Measurements from ENCODE around the gene FASTKD1. TPM values are rescaled to one million over a fixed set of nuclear protein-coding genes. Genes with fewer than 3 reads are reported as not detected.

Gene FASTKD1
- total and polyA plus RNA-seq, 2 donors (not counting 3 experiments of a cell fraction or from before 2014, with no cell fraction given): 8.9 to 32.2 TPM

DNA sequence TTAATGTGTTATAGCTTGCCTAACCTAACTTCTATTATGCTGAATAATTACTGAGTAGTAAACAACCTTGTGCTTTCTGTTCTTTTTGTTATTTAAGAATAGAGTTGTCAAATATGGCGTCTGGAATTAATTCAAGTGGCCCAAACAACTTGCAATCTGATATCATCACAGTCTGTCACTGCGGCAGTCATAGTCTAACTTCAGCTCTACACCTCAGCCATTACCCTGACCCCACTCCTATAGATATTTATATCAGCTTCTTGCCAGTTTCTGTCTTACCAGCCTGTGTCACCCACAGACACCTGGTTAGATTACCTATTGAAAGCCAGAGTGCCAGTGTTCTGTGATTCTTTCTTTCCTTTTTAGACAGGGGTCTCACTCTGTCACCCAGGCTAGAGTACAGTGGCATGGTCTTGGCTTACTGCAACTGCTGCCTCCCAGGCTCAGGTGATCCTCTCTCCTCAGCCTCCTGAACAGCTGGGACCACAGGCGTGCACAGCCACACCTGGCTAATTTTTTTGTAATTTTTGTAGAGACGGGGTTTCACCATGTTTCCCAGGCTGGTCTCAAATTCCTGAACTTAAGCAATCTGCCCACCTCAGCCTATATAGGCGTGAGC, 78.2 kb downstream of the FASTKD1 start:
- Histone ChIP-seq H4K20me1 (replicated peaks; ENCODE audit: control insufficient read depth, extremely low read depth, insufficient read depth, low read length) (no peaks in the 10 kb centered on the region), H3K79me2 (ENCODE audit: control insufficient read depth, insufficient read depth, low read length) (no peaks in the 10 kb centered on the region), H3K36me3 (ENCODE audit: control insufficient read depth in 2 of 2, extremely low read depth in 1 of 2, insufficient read depth in 2 of 2, low read length in 2 of 2) (no peaks in the 10 kb centered on the region), H3K27me3 (ENCODE audit: control insufficient read depth in 2 of 2, insufficient read depth in 2 of 2, low read length in 2 of 2) (no peaks in the 10 kb centered on the region), H3K4me2 (ENCODE audit: insufficient read depth, low read length) (no peak overlapping the region), H3K9me1 (replicated peaks; ENCODE audit: control insufficient read depth, extremely low read depth, insufficient read depth, low read length) (no peaks in the 10 kb centered on the region), H3K27ac (ENCODE audit: insufficient read depth, low read depth, low read length) (no peak overlapping the region), H3K4me3 (replicated peaks in 1 of 3; ENCODE audit: insufficient read depth in 1 of 3, low read depth in 1 of 3, low read length in 3 of 3) (no peak overlapping the region), H3K4me1 (ENCODE audit: control insufficient read depth, extremely low read depth, insufficient read depth, low read length) (no peaks in the 10 kb centered on the region), H3K9me3 (replicated peaks; ENCODE audit: control insufficient read depth, insufficient read depth, low read length) (no peaks in the 10 kb centered on the region), H3K9ac (replicated peaks; ENCODE audit: extremely low read depth, insufficient read depth, low read length) (no peak overlapping the region), H2AFZ (ENCODE audit: low read depth, low read length) (no peak overlapping the region)
- intact Hi-C loops (cut with micrococcal nuclease): no loop called here
- no TSS peak for BruUV-seq (replicated peaks)
- dilution Hi-C loops (cut with MboI; ENCODE audit: extremely low pct_ligation_motif_present, low sequenced_read_pairs): no loop called here
- no peak for DNase-seq (ENCODE audit: low read depth, low spot score)
- ChIA-PET POLR2A (no interaction called here), CTCF (no interaction called here)
- TF ChIP-seq, protein P1, sequence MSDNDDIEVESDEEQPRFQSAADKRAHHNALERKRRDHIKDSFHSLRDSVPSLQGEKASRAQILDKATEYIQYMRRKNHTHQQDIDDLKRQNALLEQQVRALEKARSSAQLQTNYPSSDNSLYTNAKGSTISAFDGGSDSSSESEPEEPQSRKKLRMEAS (IDR thresholded peaks at IDR 0.05; ENCODE audit: insufficient read depth, insufficient read length): no peak
- TF ChIP-seq MYC (IDR thresholded peaks at IDR 0.05; ENCODE audit: low read depth, low read length): no peak
- FAIRE-seq: no peak

DNA sequence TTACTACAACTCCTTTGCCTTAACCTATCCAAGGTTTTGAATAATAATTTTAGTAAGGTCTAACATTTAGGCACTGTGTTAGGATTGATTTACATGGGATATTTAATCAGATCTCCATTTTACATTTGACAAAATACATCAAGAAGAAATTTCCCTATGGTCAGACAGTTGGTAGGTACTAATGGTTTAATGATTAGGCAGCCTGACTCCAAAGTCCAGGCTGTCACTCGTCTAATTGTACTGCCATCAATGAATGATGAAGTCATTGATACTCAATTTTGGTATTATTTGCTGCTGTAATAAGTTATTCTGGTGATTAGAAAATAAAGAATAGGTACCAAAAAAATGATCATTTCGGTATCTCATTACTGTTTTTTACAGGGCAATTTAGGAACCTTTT, 80.3 kb downstream of the FASTKD1 start:
- no peak for FAIRE-seq
- Histone ChIP-seq H3K27ac (ENCODE audit: insufficient read depth, low read depth, low read length) (no peak overlapping the region), H2AFZ (ENCODE audit: low read depth, low read length) (no peak overlapping the region), H3K9ac (replicated peaks; ENCODE audit: extremely low read depth, insufficient read depth, low read length) (no peak overlapping the region), H3K36me3 (ENCODE audit: control insufficient read depth in 2 of 2, extremely low read depth in 1 of 2, insufficient read depth in 2 of 2, low read length in 2 of 2) (peaks cover 0 to under 1% of the 10 kb centered on the region in 2 experiments), H3K4me2 (ENCODE audit: insufficient read depth, low read length) (no peak overlapping the region), H3K4me3 (replicated peaks in 1 of 3; ENCODE audit: insufficient read depth in 1 of 3, low read depth in 1 of 3, low read length in 3 of 3) (no peak overlapping the region), H3K27me3 (ENCODE audit: control insufficient read depth in 2 of 2, insufficient read depth in 2 of 2, low read length in 2 of 2) (no peaks in the 10 kb centered on the region), H3K9me1 (replicated peaks; ENCODE audit: control insufficient read depth, extremely low read depth, insufficient read depth, low read length) (no peaks in the 10 kb centered on the region), H3K4me1 (ENCODE audit: control insufficient read depth, extremely low read depth, insufficient read depth, low read length) (no peaks in the 10 kb centered on the region), H4K20me1 (replicated peaks; ENCODE audit: control insufficient read depth, extremely low read depth, insufficient read depth, low read length) (no peaks in the 10 kb centered on the region), H3K9me3 (replicated peaks; ENCODE audit: control insufficient read depth, insufficient read depth, low read length) (no peaks in the 10 kb centered on the region), H3K79me2 (ENCODE audit: control insufficient read depth, insufficient read depth, low read length) (no peaks in the 10 kb centered on the region)
- no peak for TF ChIP-seq POLR2AphosphoS5 (IDR thresholded peaks at IDR 0.05; ENCODE audit: insufficient read depth, low read depth, low read length)
- TF ChIP-seq POLR2A (IDR thresholded peaks at IDR 0.05; ENCODE audit: low read depth, low read length): no peak
- no TSS peak for BruUV-seq (replicated peaks)
- DNase-seq (ENCODE audit: low read depth, low spot score): no peak
- dilution Hi-C loops (cut with MboI; ENCODE audit: extremely low pct_ligation_motif_present, low sequenced_read_pairs) (no loop called here), intact Hi-C loops (cut with micrococcal nuclease) (no loop called here)
- ChIA-PET POLR2A (no interaction called here), CTCF (interaction anchor here (1.1 to 1.2 kb wide), 3 partner anchors 12 to 438 kb away, joined by 3 to 6 read pairs (median 3); partner anchors contain the start of gene BBS5)
